ENCODE data around the gene NUDCD3. TPM values are rescaled to one million over a fixed set of nuclear protein-coding genes. Genes with fewer than 3 reads are reported as not detected.

NUDCD3 gene
- total and polyA plus RNA-seq, 2 experiments from 2014 or later, result 35.7 to 42.7 TPM

DNA sequence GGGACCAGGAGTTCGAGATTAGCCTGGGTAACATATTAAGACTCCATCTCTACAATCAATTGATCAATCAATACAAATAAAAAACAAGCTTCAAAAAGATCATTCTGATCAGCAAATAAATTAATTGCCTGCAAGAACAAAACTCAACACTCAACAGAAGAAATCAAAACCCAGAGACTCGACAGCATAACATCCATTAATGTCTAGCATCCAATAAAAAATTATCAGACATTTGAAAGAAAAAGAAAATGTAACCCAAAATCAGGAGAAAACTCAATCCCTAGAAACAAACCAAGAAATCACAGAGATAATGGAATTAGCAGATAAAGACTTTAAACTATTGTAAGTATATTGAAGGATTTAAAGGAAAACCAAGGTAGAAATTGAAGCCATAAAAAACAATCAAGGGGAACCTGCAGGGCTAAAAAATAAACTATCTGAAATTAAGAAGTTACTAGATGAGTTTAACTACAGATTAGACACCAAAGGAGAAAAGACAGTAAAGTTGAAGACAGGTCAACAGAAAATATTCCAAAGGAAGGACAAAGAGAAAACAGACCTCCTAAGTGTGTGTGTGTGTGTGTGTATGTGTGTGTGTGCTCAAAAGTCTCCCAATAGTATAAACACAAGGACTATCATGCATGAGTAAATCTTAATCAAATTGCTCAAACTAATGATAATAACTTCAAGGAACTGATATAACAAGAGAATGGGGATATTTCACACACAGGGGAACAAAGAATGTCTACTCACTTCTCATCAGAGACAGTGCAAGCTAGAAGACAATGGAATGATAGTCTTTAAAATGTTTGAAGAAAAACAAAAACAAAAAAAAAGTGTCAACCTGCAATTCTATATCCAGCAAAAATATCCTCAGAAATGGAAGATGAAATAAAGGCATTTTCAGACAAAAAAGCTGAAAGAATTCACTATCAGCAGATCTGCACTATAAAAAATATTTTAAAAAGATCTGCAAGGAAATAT lies 7.7 kb downstream of the NUDCD3 start:
- Histone ChIP-seq H3K36me3 (ENCODE audit: insufficient read depth) (peaks cover 30% of the 10 kb centered on the region), H3K9me2 (ENCODE audit: insufficient read depth) (no peaks in the 10 kb centered on the region), H2AFZ (no peak overlapping the region), H4K20me1 (replicated peaks; ENCODE audit: insufficient read depth) (peaks cover 43% of the 10 kb centered on the region), H3K4me2 (no peak overlapping the region), H3K27me3 (ENCODE audit: insufficient read depth) (no peaks in the 10 kb centered on the region), H3K4me1 (ENCODE audit: insufficient read depth) (no peaks in the 10 kb centered on the region), H3K4me3 (no peak overlapping the region), H3K27ac (ENCODE audit: low read depth) (no peak overlapping the region), H3K79me2 (replicated peaks; ENCODE audit: insufficient read depth) (peaks cover 44% of the 10 kb centered on the region), H3F3A (replicated peaks; ENCODE audit: low read depth) (no peaks in the 10 kb centered on the region)
- H3K4me3 Mint-ChIP-seq, result no peak overlapping the region
- no peaks in the 10 kb centered on the region for H3K4me1 Mint-ChIP-seq
- H3K27ac Mint-ChIP-seq, result no peak overlapping the region
- no peaks in the 10 kb centered on the region for H3K27me3 Mint-ChIP-seq (ENCODE audit: insufficient read depth, low read depth, poor library complexity)
- H3K36me3 Mint-ChIP-seq (ENCODE audit: low read depth), result peaks cover 52% of the 10 kb centered on the region
- DNase-seq (ENCODE audit: low spot score) (no peak), ATAC-seq (no peak)
- no peaks in the 10 kb centered on the region for H3K9me3 Mint-ChIP-seq
- TF ChIP-seq ZNF114 (CRISPR knock-in tag; IDR thresholded peaks at IDR 0.05), result no peak
- no peak for TF ChIP-seq EZH2phosphoT487 (IDR thresholded peaks at IDR 0.05; ENCODE audit: unreplicated experiment)
- TF ChIP-seq ETS1 (IDR thresholded peaks at IDR 0.05), result no peak
- TF ChIP-seq ZNF462 (CRISPR knock-in tag; IDR thresholded peaks at IDR 0.05), result no peak
